Kidney (tissue), 14 donors: Measurements from ENCODE around the gene KIF18A. TPM values are rescaled to one million over a fixed set of nuclear protein-coding genes. Genes with fewer than 3 reads are reported as not detected.

ENCODE experiments used
- DNase-seq, 5 donors: peaks; one replicate each; pipeline ENCODE4 v3.0.0-alpha.2; 2013 to 2020
- FAIRE-seq: peaks from 2 replicates; lab custom pipeline; 2012; peaks lifted over from hg19 to GRCh38; lab: Jason Lieb, UNC
- H3K27ac ChIP-seq, 2 donors: one replicate each; pipeline ENCODE4 v1.7.0; 2013; ENCODE audit warnings: low read depth in 2 of 2, low read length in 2 of 2, inconsistent platforms in 1 of 2
- H3K27me3 ChIP-seq: one replicate; pipeline ENCODE4 v1.7.1; 2013; ENCODE audit warnings: low read length, inconsistent platforms; ENCODE audit not compliant: control insufficient read depth, insufficient read depth
- H3K36me3 ChIP-seq, 3 donors: one replicate each; pipeline versions ENCODE4 v1.7.0 to v1.7.1; 2013; ENCODE audit warnings: low read length in 3 of 3, control low read depth in 1 of 3, inconsistent platforms in 1 of 3; ENCODE audit not compliant: insufficient read depth in 3 of 3, control insufficient read depth in 2 of 3
- H3K4me1 ChIP-seq, 3 donors: one replicate each; pipeline versions ENCODE4 v1.7.0 to v1.7.1; 2013; ENCODE audit warnings: low read length in 3 of 3, inconsistent platforms in 1 of 3, low read depth in 1 of 3; ENCODE audit not compliant: control insufficient read depth in 2 of 3, insufficient read depth in 2 of 3
- H3K4me3 ChIP-seq, 3 donors: one replicate each; pipeline versions ENCODE4 v1.7.0 to v1.8.1; 2013; ENCODE audit warnings: low read length in 3 of 3, control low read depth in 1 of 3, inconsistent platforms in 1 of 3
- H3K9ac ChIP-seq, 3 donors: one replicate each; pipeline versions ENCODE4 v1.7.0 to v1.7.1; 2013; ENCODE audit warnings: low read length in 3 of 3, control low read depth in 1 of 3, inconsistent platforms in 1 of 3
- H3K9me3 ChIP-seq, 3 donors: one replicate each; pipeline versions ENCODE4 v1.7.0 to v1.7.1; 2013; ENCODE audit warnings: low read length in 3 of 3, control low read depth in 1 of 3, inconsistent platforms in 1 of 3; ENCODE audit not compliant: control insufficient read depth in 2 of 3, insufficient read depth in 1 of 3
- CTCF ChIP-seq: IDR thresholded peaks from 3 replicates; pipeline ENCODE4 v1.5.1; 2012; ENCODE audit warnings: mild to moderate bottlenecking, moderate library complexity, borderline replicate concordance; ENCODE audit not compliant: insufficient read depth; ENCODE audit errors: extremely low read depth
- intact Hi-C: fragments of 100-400 bp; cut with DNase I; formaldehyde crosslinking; loops from one replicate; pipeline ENCODE4 v1.11.1; 2022
- polyA plus RNA-seq: library from polyadenylated mRNA; stranded (reverse); fragments of 350-450 nt; fragmentation: Illumina TruSeq; extraction: RNeasy Lipid Tissue Mini Kit (QIAGEN cat#74804); gene quantifications from one replicate; pipeline ENCODE4 v1.2.3, GENCODE V29; 2014; ENCODE audit warnings: low read depth, low replicate concordance; ENCODE audit not compliant: insufficient read depth
- total RNA-seq: library from RNA; stranded (reverse); fragmentation: NEBNext Ultra II Directional; extraction: Animal tissue kit (Norgen Biotek cat#: 25700); gene quantifications from one replicate; pipeline ENCODE4 v1.2.1, GENCODE V29; 2021
- donor health status: control.
- donor health status: control.
- donor health status: control.
- donor health status: control.
- donor health status: control.
- donor health status: DM: yes; HTN: yes; CAD: no.
- donor health status: Normal renal cell carcinoma (clear cell type).

The KIF18A gene
- total and polyA plus RNA-seq, 2 donors from 2014 or later = 0.39 to 0.50 TPM

DNA sequence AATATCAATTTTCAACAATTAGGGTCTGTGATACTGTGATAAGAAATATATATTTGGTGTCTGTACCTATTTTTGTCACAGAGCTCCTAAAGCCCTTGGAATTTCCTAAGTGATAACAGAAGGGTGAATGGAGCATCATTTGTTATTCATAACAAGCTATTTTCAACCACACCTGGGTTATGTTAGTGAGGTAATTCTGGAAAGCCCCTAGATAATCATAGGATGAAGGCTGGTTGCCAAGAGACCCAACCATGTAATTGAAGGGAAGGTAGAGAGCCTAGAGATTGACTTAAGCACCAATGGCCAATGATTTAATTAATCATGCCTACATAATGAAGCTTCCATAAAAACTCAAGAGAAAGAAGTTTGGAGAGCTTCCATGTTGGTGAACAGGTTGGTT lies 109.4 kb downstream of the KIF18A start:
- no peak overlapping the region for H3K4me3 ChIP-seq
- H3K27me3 ChIP-seq = no peaks in the 10 kb centered on the region
- H3K9ac ChIP-seq = no peak overlapping the region
- FAIRE-seq (no peak), DNase-seq (no peak)
- H3K27ac ChIP-seq = no peak overlapping the region
- intact Hi-C loops = no loop called here
- no peaks in the 10 kb centered on the region for H3K4me1 ChIP-seq
- peaks cover 0 to 18% (median 0%) of the 10 kb centered on the region in 3 donors for H3K9me3 ChIP-seq
- no peaks in the 10 kb centered on the region for H3K36me3 ChIP-seq
- TF ChIP-seq CTCF = no peak

DNA sequence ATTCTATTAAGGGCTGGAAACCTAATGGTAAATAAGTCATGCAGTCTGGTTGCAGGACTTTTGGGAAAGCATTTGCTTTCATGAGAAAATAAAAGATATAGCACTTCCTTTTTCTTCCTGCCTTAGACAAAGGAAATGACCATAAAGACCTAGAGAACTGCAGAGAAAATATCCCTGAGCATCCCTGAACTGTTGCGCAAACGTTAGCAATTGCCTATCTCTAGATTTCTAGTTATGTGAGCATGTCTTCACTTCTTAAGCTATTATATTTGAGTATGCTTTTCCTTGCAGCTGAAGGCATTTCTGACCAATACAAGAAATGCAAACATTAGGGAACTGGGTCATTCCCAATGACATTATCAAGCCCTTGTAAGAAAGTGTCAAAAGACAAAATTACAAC lies 110.6 kb downstream of the KIF18A start:
- no peaks in the 10 kb centered on the region for H3K27me3 ChIP-seq
- no peak for TF ChIP-seq CTCF
- intact Hi-C loops = no loop called here
- DNase-seq (no peak), FAIRE-seq (no peak)
- no peak overlapping the region for H3K4me3 ChIP-seq
- no peak overlapping the region for H3K9ac ChIP-seq
- peaks cover 0 to 10% (median 0%) of the 10 kb centered on the region in 3 donors for H3K9me3 ChIP-seq
- no peaks in the 10 kb centered on the region for H3K4me1 ChIP-seq
- H3K27ac ChIP-seq = no peak overlapping the region
- H3K36me3 ChIP-seq = no peaks in the 10 kb centered on the region

- no peak overlapping the region for H3K4me3 ChIP-seq
- intact Hi-C loops = no loop called here
- FAIRE-seq (no peak), DNase-seq (no peak)
- no peak overlapping the region for H3K9ac ChIP-seq
- peaks cover 0 to 3% (median 0%) of the 10 kb centered on the region in 3 donors for H3K9me3 ChIP-seq
- no peak overlapping the region for H3K27ac ChIP-seq
- no peaks in the 10 kb centered on the region for H3K27me3 ChIP-seq
- no peak for TF ChIP-seq CTCF
- no peaks in the 10 kb centered on the region for H3K4me1 ChIP-seq
- no peaks in the 10 kb centered on the region for H3K36me3 ChIP-seq
These were observed 111.9 kb downstream of the KIF18A start for GRCh38 chr11:27996066-27996465.

DNA sequence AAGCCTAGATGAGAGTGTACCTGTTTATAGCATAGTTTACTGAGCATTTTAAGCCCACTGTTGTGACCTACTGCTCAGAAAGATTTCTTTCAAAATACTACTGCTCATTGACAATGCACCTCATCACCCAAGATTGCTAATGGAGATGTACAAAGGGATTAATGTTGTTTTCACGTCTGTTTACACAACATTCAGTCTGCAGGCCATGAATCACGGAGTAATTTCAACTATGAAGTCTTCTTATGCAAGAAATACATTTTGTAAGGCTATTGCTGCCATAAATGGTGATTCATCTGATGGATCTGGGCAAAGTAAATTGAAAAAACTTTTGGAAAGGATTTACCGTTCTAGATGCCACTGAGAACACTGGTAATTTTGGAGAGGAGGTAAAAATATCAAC lies 112.9 kb downstream of the KIF18A start:
- H3K9ac ChIP-seq = no peak overlapping the region
- H3K36me3 ChIP-seq = no peaks in the 10 kb centered on the region
- TF ChIP-seq CTCF = no peak
- DNase-seq (no peak), FAIRE-seq (no peak)
- no peak overlapping the region for H3K27ac ChIP-seq
- no peaks in the 10 kb centered on the region for H3K4me1 ChIP-seq
- H3K4me3 ChIP-seq = no peak overlapping the region
- peaks cover 0 to 3% (median 0%) of the 10 kb centered on the region in 3 donors for H3K9me3 ChIP-seq
- intact Hi-C loops = no loop called here
- H3K27me3 ChIP-seq = no peaks in the 10 kb centered on the region
